Hindlimb muscle (tissue), 1 donor: ENCODE results near the gene AK3. TPM values are rescaled to one million over a fixed set of nuclear protein-coding genes. Genes with fewer than 3 reads are reported as not detected.
A peak's percentile ranks its signal among the peaks of the same experiment; 100 is the strongest.

Experiments
- DNase-seq: peaks from one replicate; pipeline ENCODE4 v3.0.0-alpha.2; 2013
- polyA plus RNA-seq: library from polyadenylated mRNA; unstranded; fragments of 120-200 nt; gene quantifications from one replicate; pipeline ENCODE4 v1.2.1, GENCODE V29; 2013; ENCODE audit not compliant: insufficient read length

AK3 gene
- polyA plus RNA-seq, 1 donor: 43.6 TPM

DNA sequence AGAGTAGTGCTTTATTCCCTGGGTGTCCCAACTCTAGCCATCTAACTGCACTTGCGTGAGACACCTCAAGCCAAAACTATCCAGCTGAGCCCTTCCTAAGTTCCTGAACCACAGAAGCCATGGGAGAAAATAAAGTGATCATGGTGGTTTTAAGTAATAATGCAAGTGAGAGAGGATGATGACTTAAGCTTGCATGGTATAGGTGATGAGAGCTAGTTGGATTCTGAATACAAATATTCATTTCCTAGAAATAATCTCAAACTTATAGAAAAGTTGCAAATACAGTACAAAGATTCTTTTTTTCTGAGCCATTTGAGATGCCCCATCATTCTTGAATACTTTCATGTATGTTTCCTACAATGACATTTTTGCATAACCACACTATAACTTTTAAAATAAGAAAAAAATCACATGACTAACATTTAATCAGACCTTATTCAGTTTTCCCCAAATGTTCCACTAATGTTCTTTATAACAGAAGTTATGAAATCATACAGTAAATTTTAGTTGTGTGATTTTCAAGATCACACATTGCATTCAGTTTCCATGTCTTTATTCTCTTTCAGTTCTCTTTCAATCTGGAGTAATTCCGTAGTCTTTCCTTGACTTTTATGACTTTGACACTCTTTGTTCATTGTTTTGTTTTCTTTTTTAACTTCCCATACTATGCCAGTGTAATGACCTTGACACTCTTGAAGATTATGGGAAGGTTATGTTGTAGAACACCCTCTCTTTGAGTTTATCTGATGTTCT, 5.5 kb upstream of the AK3 start:
- no peak for DNase-seq

GRCh38 chr9:4743131-4743875, 2.3 kb upstream of the AK3 start:
- DNase-seq: no peak

GRCh38 chr9:4742246-4742645, 1.2 kb upstream of the AK3 start:
- no peak for DNase-seq

GRCh38 chr9:4741365-4742089, 525 bp upstream of the AK3 start:
- peak; percentile 26 for DNase-seq

DNA sequence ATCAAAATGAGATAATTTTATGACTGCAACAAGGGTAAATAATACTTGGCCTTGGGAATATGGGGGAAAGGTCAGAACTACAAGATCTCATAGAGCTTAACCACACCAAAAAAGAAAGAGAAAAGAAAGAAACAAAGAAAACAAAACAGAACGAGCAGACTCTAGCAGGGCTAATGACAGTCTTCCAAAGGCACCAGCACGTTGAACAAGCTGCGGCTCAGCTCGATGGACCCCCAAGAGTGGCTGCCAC, 689 bp downstream of the AK3 start:
- DNase-seq: no peak

GRCh38 chr9:4739587-4740387, 1.2 kb downstream of the AK3 start:
- DNase-seq: no peak

- no peak for DNase-seq
Observed at GRCh38 chr9:4738866-4739586, 2.0 kb downstream of the AK3 start.

DNA sequence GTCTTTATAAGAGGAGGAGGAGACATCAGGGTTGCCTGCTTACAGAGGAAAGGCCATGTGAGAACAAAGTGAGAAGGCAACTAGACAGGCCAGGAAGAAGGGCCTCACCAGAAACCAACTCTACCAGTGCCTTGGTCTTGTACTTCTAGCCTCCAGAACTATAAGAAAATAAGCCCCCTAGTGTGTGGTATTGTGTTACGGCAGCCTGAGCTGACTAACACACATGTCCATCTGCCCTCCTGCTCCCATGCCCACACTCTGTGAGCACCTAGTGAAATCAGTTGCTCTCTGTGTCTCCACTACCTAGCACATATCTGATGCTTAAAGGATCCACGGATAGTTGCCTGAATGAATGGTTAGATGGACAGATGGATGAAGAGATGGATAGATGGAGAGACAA, 6.9 kb downstream of the AK3 start:
- DNase-seq: no peak

DNA sequence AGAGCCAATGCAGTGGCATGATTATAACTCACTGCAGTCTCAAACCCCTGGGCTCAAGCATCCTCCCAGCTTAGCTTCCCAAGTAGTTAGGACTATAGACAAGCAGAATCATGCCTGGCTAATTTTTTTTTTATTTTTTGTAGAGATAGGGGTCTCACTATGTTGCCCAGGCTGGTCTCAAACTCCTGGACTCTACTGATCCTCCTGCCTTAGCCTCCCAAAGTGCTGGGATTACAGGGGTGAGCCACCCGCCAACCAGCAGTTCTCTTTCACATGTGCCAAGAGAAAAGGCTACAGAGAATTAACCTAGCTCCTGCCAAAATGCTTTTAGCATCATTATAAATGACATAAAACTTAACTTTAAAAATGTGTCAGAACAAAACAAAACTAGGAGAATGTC, 8.1 kb downstream of the AK3 start:
- DNase-seq: no peak

- DNase-seq: no peak
Observed at GRCh38 chr9:4727593-4727992, 13.4 kb downstream of the AK3 start.

DNA sequence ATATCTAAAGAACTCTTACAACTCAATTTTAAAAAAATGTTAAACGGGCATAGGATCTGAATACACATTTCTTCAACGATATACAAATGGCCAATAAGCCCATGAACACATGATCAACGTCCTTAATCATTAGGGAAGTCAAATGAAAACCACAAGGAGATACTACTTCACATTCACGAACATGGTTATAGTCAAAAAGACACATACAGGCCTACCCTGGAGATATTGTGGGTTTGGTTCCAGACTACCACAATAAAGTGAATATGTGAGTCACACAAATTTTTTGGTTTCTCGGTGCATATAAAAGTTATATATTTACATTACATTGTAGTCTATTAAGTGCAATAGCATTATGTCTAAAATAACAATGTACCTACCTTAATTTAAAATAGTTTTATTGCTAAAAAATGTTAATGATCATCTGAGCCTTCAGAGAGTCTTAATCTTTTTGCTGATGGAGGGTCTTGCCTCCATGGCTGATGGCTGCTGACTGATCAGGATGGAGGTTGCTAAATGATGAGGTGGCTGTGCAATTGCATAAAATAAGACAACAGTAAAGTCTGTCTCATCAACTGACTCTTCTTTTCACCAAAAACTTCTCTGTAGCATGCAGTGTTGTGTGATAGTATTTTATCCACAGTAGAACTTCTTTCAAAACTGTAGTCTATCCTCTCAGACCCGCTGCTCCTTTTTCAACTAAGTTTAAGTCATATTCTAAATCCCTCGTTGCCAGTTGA, 15.1 kb downstream of the AK3 start:
- DNase-seq: no peak

- DNase-seq: no peak
Observed at GRCh38 chr9:4721736-4722135, 19.3 kb downstream of the AK3 start.

GRCh38 chr9:4718911-4719310, 22.1 kb downstream of the AK3 start:
- no peak for DNase-seq

GRCh38 chr9:4717815-4718214, 23.2 kb downstream of the AK3 start:
- DNase-seq: no peak

GRCh38 chr9:4716163-4716562, 24.8 kb downstream of the AK3 start:
- no peak for DNase-seq

DNA sequence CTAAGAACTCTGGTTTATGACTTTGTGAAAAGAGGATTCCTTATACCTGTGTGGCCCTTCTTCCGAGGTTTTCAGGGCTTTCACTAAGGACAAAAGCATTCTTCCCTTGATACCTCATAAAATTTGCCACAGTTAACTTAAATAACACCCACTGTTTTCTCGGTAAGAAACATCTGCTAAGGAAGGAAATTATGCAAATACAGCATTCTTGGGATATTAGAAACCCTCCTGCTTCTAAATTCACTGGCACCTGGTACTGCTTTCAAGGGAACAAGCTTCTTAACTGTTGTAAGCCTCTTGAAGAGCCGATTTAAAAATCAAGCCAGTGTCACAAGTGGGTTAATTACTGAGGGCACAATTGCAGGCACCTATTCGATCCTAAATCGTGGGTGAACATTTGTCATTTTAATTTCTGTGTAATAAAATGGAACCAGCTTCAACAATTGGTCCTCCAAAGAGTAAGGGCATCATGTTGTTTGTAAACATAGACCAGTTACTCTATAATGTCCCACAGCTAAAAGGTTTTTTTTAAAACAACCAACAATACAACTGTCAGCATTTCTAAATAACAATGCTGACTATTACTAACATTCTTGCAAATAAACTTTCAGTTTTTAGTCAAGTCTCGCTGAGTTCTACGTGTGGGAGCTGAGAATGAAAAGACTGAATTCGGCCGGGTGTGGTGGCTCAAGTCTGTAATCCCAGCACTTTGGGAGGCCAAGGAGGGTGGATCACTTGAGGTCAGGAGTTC, 26.6 kb downstream of the AK3 start:
- DNase-seq: no peak

DNA sequence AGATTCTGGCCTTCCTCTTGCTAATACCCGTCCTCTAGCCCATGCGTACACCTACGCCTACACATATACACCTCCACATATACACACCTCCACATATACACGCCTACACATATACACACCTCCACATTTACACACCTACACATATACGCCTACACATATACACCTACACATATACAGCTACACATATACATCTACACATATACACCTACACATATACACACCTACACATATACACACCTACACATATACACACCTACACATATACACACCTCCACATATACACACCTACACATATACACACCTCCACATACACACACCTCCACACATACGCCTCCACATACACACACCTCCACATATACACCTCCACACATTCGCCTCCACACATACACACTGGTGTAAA, 27.2 kb downstream of the AK3 start:
- no peak for DNase-seq

DNA sequence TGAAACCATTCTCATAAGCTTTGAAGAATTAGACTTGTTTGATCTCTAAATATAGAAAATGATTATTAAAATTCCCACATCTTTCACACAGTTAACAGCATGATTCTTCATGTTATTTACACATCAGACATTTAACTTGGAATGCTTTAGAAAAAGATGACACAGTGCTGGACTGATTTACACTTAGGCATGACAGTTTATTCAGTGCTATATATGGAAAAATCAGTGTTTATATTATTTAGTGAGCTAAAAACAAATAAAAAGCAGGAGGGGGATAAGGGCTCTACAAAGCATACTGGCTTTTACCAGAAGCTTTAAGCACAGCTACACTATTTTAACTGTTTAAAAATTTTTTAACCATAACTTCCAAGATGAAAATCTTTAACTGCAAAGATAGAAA, 31.6 kb downstream of the AK3 start:
- no peak for DNase-seq

GRCh38 chr9:4706971-4707622, 33.9 kb downstream of the AK3 start:
- no peak for DNase-seq

GRCh38 chr9:4706021-4706420, 35.0 kb downstream of the AK3 start:
- no peak for DNase-seq
